ENCODE measurements around the gene MEAK7. TPM values are rescaled to one million over a fixed set of nuclear protein-coding genes. Genes with fewer than 3 reads are reported as not detected.

MEAK7 gene
- total RNA-seq, 1 experiment from 2014 or later = 21.5 TPM

DNA sequence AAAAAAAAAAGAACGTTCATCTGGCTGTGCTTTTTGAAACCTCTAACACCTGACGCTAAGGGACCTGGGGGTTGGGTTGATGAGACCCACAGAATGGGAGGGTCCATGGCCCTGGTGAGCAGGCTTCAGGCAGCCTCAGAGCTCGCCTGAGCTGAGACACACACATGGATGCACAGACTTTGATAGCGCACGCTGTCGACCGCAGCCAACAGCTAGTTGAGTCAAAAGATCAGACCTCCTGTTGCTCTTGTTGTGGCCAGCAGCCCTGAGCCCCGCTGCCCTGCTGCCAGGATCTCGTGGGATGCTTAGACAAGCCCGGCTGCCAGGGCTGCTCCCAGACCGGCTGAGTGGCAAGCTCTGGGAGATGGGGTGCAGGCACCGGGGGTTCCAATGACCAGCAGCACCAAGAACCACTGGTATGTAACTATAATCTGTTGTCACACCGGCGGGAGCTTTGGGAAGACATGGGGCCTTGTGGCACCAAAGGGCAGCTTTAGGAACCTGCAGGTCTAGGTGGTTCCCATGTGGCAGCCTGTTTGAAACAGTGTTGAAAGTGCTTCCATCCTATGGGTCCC, 20.0 kb upstream of the MEAK7 start:
- H3K9me3 ChIP-seq (ENCODE audit: control insufficient read depth, low read depth, low read length) = no peaks in the 10 kb centered on the region
- peaks cover 2 to 6% (median 5%) of the 10 kb centered on the region in 3 experiments for H3K36me3 Mint-ChIP-seq (ENCODE audit: insufficient read depth in 1 of 3, low read depth in 3 of 3)
- no peaks in the 10 kb centered on the region for H3K79me1 ChIP-seq (ENCODE audit: insufficient read depth, low read depth, low read length, poor library complexity, severe bottlenecking)
- H2BK5ac ChIP-seq (ENCODE audit: insufficient read length, low read length) = no peak overlapping the region
- H3K27me3 Mint-ChIP-seq (ENCODE audit: low read depth) = peaks cover 8% of the 10 kb centered on the region
- H3T11ph ChIP-seq (ENCODE audit: low read length) = no peak overlapping the region
- no peaks in the 10 kb centered on the region for H3K79me2 ChIP-seq (ENCODE audit: insufficient read depth, low read length)
- no peak overlapping the region for H3K18ac ChIP-seq (ENCODE audit: insufficient read length, low read depth, low read length)
- H3K4ac ChIP-seq (ENCODE audit: low read depth, low read length) = no peak overlapping the region
- no peak for DNase-seq
- no peak overlapping the region; the same call in 1 of the 2 replicates for H3K14ac ChIP-seq (ENCODE audit: insufficient read depth, low read length)
- H4K20me1 ChIP-seq (ENCODE audit: control insufficient read depth, insufficient read depth, insufficient read length) = no peaks in the 10 kb centered on the region
- H2BK20ac ChIP-seq (ENCODE audit: low read depth, low read length, poor library complexity, severe bottlenecking) = no peak overlapping the region
- H3K9me3 Mint-ChIP-seq = peaks cover 4 to 9% of the 10 kb centered on the region in 2 experiments; a peak in 3 of 5 replicates
- no peak overlapping the region for H4K5ac ChIP-seq (ENCODE audit: insufficient read length, low read depth, low read length)
- H4K91ac ChIP-seq (ENCODE audit: insufficient read length, low read depth, low read length) = no peak overlapping the region
- H3K4me1 Mint-ChIP-seq = peaks cover 17 to 34% of the 10 kb centered on the region in 2 experiments
- no peak overlapping the region for H2BK15ac ChIP-seq (ENCODE audit: low read depth, low read length)
- H3K4me1 ChIP-seq (ENCODE audit: insufficient read depth, low read length) = no peaks in the 10 kb centered on the region
- no peak overlapping the region for H3K4me2 ChIP-seq (ENCODE audit: insufficient read depth, insufficient read length, low read length)
- no peak overlapping the region for H2BK12ac ChIP-seq (ENCODE audit: insufficient read length, low read depth, low read length)
- H3K27ac Mint-ChIP-seq = no peak overlapping the region
- no peaks in the 10 kb centered on the region for H3K23me2 ChIP-seq (ENCODE audit: insufficient read length, low read depth, low read length, poor library complexity, severe bottlenecking)
- WGBS (ENCODE audit: extremely low coverage, insufficient read length, low lambda C conversion rate) = no CpG with 5 or more reads among the region's 14 CpGs
- H3K4me3 Mint-ChIP-seq = no peak overlapping the region; a peak in 1 of 5 replicates
- TF ChIP-seq, protein P1, sequence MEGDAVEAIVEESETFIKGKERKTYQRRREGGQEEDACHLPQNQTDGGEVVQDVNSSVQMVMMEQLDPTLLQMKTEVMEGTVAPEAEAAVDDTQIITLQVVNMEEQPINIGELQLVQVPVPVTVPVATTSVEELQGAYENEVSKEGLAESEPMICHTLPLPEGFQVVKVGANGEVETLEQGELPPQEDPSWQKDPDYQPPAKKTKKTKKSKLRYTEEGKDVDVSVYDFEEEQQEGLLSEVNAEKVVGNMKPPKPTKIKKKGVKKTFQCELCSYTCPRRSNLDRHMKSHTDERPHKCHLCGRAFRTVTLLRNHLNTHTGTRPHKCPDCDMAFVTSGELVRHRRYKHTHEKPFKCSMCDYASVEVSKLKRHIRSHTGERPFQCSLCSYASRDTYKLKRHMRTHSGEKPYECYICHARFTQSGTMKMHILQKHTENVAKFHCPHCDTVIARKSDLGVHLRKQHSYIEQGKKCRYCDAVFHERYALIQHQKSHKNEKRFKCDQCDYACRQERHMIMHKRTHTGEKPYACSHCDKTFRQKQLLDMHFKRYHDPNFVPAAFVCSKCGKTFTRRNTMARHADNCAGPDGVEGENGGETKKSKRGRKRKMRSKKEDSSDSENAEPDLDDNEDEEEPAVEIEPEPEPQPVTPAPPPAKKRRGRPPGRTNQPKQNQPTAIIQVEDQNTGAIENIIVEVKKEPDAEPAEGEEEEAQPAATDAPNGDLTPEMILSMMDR (conservative IDR thresholded peaks at IDR 0.05) = no peak
- H3K27me3 ChIP-seq (ENCODE audit: insufficient read depth, low read length) = no peaks in the 10 kb centered on the region
- H3K9ac ChIP-seq (ENCODE audit: extremely low read depth, insufficient read length, low read length) = no peak overlapping the region
- no peak overlapping the region for H2AK5ac ChIP-seq (ENCODE audit: insufficient read length, low read length)
- no peak overlapping the region for H4K8ac ChIP-seq (replicated peaks; ENCODE audit: insufficient read length, low read depth, low read length)
- H3K56ac ChIP-seq (ENCODE audit: insufficient read length, low read depth, low read length) = no peak overlapping the region
- no peak overlapping the region for H2BK120ac ChIP-seq (ENCODE audit: low read depth, low read length, poor library complexity, severe bottlenecking)
- H3K27ac ChIP-seq (ENCODE audit: insufficient read length, low read depth, low read length) = no peak overlapping the region
- H3K23ac ChIP-seq (ENCODE audit: insufficient read length, low read depth, low read length) = no peak overlapping the region
- H2AFZ ChIP-seq (ENCODE audit: low read length) = no peak overlapping the region
